NCI-H1417 (cell line): ENCODE data around the gene GLI2.

Experiments
- DNase-seq, 3 experiments: peaks; one replicate each; lab custom pipeline; 2025; lab: John Stamatoyannopoulos, UW

The GLI2 gene

DNA sequence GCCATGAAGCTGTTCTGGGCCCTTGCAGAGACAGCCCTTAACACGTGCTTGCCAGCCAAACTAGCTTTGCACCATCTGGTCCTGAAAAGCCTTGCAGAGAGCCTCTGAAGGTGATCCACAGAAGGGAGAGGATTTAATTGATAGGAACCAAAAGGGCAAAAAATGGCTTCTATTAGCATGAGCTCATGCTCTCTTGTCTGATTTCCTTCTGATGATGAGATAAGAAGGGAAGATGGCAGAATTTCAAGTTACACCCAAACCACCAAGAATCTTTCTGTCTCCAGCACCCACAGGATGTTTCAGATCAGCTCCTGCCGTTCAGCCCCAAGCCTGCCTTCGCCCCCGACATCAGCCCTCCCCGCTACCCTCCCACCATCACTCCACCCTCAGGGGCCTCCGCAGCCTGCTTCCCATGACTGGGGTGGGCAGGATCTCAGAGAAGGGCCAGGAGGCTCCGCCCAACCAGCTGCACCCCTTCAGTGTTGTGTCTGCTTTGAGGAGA, 23.4 kb upstream of the GLI2 start:
- no peak for DNase-seq

DNA sequence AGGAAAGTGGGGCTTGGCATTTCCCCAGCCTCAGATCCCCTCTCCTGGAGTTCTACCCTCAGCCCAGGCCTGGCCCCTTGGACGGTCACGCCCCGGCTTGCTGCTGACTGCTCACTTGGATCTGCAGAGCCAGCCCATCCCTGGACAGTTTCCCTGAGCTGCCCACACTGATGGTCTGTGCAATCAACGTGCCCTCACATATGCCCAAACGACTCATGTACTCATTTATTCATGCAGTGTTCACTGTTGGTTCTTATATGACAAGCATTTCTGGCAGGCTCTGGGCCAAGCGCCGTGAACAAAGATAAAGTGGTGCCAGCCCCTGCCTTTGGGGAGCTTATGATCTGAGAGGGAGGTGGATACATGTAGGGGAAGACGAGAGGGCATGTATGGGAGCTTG, 20.3 kb upstream of the GLI2 start:
- DNase-seq = no peak

GRCh38 chr2:120715941-120716340, 19.7 kb upstream of the GLI2 start:
- DNase-seq = no peak

- no peak for DNase-seq
These were observed 18.8 kb upstream of the GLI2 start for GRCh38 chr2:120716641-120717585.

- DNase-seq = no peak
These were observed 16.2 kb upstream of the GLI2 start for GRCh38 chr2:120719491-120719890.

DNA sequence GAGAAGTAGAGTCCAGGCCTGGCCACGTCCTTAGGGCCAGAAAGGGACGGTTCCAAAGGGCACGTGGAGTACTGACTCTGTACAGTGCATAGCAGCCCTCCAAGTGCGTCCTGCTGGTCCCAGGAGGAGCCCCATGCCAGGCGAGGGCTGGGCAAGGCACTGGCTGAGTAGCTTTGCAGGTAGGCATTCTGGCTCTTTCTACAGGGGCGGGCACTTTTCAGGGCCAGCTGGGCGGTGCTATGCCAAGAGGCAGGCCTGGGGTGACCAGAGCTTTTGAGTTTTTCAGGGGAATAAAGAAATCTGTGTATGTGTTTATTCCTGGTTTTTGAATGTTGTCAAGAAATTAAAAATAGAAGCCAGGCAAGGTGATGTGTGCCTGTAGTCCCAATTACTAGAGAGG, 15.4 kb upstream of the GLI2 start:
- no peak for DNase-seq

DNA sequence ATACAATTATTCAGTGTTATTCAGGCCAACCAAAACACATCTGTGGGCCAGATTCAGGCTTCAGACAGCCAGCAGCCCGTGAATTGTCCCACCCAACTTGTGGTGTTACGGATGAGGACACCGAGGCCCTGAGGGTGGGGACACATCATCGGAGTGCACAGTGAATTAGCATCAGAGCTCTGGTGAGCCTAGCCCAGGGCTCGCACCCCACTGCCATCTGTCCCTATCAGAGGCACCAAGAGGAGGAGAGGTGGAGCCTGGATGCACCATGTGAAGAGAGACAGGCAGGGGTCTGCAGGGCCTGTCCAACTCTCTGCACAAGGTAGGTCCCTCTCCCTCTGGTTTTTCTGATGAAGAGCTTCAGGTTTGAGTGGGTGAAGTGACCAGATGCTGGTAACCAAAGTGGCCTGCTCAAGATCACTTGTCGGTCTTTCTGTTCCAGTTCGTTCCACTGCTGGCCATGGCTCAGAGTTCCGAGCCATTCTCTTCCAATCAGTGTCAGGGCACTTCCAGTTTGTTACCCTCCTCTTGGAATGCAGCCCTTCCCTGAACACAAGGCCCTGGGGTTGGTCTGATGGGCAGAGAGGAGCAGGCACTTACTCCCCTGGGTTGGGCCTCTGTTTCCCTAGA, 14.8 kb upstream of the GLI2 start:
- DNase-seq = no peak

DNA sequence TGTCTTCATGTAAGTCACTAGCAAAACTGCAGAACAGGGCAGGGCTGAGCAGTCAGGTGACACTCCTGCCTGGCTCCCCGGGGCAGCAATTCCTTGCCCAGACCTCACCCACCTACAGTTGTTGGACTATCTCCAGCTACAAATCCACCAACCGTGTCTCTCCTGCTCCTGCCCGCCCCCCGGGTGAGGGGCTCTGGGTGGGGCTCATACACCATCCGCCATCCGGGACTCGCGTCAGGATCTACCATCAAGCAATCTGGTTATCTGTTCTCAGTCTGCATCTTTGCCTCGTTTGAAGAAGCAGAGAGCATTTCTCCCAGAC, 13.5 kb upstream of the GLI2 start:
- DNase-seq = no peak

GRCh38 chr2:120722568-120723421, 12.9 kb upstream of the GLI2 start:
- DNase-seq = peak in 1 of 3 experiments; percentile 6

GRCh38 chr2:120726245-120726644, 9.4 kb upstream of the GLI2 start:
- DNase-seq = no peak

GRCh38 chr2:120729406-120730399, 6.0 kb upstream of the GLI2 start:
- DNase-seq = peak in 2 of 3 experiments; percentile 8 to 15

DNA sequence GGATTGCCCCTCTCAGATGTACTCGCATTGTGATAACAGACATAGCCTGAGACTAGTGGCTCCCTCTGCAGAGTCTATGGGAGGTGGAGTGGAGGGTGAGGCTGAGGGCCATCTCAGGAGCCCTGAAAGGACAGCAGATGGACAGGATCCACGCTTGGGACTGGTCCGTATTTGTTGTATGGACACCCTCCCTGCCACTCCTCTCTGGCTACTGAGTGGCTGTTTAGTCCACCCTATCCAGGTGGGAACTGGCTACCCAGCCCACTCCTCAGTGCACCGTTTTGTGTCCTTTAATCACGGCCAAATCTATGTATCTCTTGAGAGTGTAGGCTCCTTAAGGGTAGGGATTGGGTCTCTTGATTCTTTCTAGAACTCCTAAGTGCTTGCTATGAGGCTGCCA, 4.5 kb upstream of the GLI2 start:
- no peak for DNase-seq

DNA sequence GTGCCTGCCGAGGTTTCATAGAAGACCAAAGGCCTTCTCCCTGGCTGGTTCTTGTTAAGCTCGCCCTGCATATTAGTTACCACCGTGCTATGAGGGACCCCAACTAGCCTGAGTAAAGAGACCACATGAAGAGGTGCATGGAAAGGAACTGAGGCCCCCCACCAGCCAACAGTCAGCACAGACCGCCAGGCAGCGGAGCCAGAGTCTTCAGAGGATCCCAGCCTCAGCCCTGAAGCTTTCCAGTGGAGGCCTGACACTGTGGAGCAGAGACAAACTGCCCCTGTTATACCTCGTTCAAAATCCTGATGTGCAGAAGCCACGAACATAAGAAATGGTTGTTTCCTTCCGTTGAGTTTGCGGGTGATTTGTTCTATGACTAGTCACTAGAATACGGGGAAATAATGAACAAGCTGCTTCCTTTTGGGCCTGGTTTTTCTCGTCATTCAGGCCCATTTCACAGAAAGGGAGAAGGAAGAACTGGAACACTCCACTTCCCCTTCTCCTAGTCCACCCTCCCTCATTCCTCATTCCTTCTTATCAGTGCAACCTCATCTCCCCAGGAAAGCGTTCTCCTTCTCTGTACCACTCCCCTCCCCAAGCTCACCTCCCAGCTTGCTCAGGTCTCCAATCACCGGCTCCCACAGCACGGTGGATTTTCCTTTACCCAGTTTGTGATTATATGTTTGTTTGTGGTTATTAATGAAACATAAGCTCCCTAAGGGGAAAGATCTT, 3.0 kb upstream of the GLI2 start:
- no peak for DNase-seq

- no peak for DNase-seq
These were observed 2.3 kb upstream of the GLI2 start for GRCh38 chr2:120733238-120733932.

DNA sequence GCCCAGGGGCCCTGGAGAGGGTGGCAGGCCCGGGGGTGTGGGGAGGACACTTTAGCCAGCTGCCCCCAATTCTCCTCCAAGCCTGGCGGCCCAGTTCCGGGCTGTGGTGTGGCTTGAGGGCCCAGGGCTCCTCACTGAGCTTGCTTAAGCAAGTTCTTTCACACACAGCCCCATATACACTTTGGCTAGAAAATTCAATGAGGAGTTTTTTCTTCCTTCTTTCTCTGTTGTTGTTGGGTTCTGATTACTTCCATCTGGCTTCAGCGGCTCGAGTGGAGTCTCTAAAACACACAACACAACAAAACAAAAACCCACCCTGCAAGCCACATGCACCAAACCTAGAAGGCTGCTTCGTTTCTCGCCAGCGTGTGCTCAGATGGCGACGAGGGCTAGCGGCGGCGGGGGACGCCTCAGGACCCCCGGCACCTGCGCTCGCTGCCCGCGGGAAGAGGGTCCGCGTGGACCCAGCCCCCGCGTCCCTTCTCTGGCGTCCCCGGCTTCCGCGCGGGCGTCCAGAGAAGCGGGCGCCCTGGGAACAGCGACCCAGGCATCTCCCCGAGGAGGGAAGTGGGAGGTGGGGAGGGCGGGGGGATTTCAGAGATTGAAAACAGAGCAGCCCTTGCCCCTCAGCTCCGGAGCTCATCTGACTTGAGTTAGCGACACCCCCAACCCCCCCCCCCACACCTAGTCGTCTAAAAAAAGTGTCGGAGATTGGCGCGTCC, 577 bp upstream of the GLI2 start:
- no peak for DNase-seq

DNA sequence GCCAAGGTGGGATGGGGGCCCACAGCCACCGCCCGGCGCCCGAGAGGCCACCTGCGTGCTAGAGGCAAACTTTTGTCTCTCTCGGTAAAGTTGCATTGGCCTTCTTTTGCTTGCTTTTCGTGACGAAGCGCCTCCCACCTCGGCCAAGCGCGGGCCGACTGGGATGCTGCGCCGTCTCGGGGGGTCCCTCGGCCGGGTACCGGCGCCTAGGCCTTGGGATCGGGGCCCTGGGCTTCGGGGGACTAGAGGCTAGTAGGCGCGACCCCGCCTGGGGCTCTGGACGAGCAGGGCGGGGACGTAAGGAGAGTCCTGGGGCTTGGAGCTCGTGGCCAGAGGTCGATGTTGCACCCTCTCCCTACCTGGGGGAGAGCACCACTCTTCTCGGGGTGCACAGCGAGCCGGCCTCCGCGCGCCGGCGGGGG, 545 bp downstream of the GLI2 start:
- peak in 2 of 3 experiments; percentile 62 to 69 for DNase-seq

DNA sequence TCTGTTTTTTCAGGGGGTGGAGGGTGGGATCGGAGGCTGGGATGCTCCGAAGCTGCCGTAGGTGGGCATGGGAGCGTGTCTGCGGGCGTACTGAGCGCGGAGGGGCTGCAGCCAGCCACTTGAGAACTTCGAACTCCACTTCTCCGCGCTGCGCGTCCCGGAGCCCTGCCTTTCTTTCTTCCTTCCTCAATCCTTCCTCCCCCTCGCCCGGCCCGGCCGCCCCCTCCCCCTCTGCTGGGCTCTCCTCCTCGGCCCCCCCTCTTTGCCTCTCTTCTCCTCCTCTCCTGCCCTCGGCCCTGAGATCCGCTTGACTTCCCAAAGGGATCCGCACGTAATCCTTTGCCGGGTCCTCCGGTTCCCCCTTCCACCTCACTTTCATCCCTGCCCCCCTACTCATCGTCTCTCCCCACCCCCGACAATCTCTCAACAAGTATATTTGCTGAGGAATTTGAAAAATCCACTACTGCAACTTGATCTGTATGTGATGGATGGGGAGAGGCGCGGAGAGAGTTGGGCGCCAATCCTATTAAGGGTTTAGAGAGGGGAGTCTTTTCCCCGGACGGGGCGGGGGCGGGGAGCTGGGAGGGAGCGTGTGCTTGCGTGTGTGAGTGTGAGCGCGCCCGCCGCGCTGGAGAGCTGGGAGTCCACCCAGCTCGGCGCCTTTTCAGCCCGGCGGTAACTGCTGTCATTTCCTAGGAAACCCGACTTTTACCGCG, 1.1 kb downstream of the GLI2 start:
- peak in 2 of 3 experiments; percentile 62 to 69 for DNase-seq

- DNase-seq = peak in 2 of 3 experiments; percentile 58 to 60
These were observed 1.9 kb downstream of the GLI2 start for GRCh38 chr2:120737340-120738101.
